Measurements from ENCODE around the gene SPATA45. TPM values are rescaled to one million over a fixed set of nuclear protein-coding genes. Genes with fewer than 3 reads are reported as not detected.

Gene SPATA45
- total RNA-seq, 4 donors from 2014 or later, result not detected

GRCh38 chr1:212792396-212792908, 55.0 kb downstream of the SPATA45 start:
- peak overlapping the region; percentile 87 for H3K4me3 ChIP-seq
- peak overlapping the region; percentile 86 for H3K27ac ChIP-seq
- no peaks in the 10 kb centered on the region for H3K27me3 ChIP-seq
- no peaks in the 10 kb centered on the region for H3K9me3 ChIP-seq
- DNase-seq (ENCODE audit: low spot score in 2 of 2), result no peak
- no peak for TF ChIP-seq EP300 (IDR thresholded peaks at IDR 0.05)
- no peak for TF ChIP-seq POLR2AphosphoS5 (IDR thresholded peaks at IDR 0.05)
- TF ChIP-seq CTCF (IDR thresholded peaks at IDR 0.05), result no peak
- TF ChIP-seq POLR2A (IDR thresholded peaks at IDR 0.05), result no peak
- peaks cover 8% of the 10 kb centered on the region for H3K36me3 ChIP-seq
- H3K4me1 ChIP-seq, result peaks cover 32% of the 10 kb centered on the region
- 19% methylated on average over 16 of the region's 16 CpGs for WGBS

GRCh38 chr1:212791676-212792395, 55.6 kb downstream of the SPATA45 start, which contains the start of the genes NSL1 and TATDN3:
Gene NSL1, minus strand, starts transcription at chr1:212791777. Its CDS starts 14 bp downstream, at chr1:212791763.
Gene TATDN3, plus strand, starts transcription at chr1:212791894. Its CDS starts 28 bp downstream, at chr1:212791922.
- Histone ChIP-seq H3K9me3 (no peaks in the 10 kb centered on the region), H3K27ac (peak within 1 kb of the TSS; percentile 86), H3K4me3 (peak within 1 kb of the TSS; percentile 87), H3K27me3 (no peaks in the 10 kb centered on the region), H3K36me3 (peaks cover 4% of the 10 kb centered on the region), H3K4me1 (peaks cover 32% of the 10 kb centered on the region)
- 1% methylated on average over 46 of the region's 46 CpGs for WGBS
- TF ChIP-seq EP300 (IDR thresholded peaks at IDR 0.05) (peak; percentile 5), POLR2A (IDR thresholded peaks at IDR 0.05) (peak in 1 of 2 donors; percentile 71), POLR2AphosphoS5 (IDR thresholded peaks at IDR 0.05) (peak in 2 of 3 donors; percentile 41 to 98), CTCF (IDR thresholded peaks at IDR 0.05) (no peak)
- peak; percentile 93 to 94 for DNase-seq (ENCODE audit: low spot score in 2 of 2)

GRCh38 chr1:212791261-212791675, 56.2 kb downstream of the SPATA45 start:
- peak overlapping the region; percentile 87 for H3K4me3 ChIP-seq
- H3K27ac ChIP-seq, result peak overlapping the region; percentile 86
- H3K36me3 ChIP-seq, result peaks cover 6% of the 10 kb centered on the region
- no peak for DNase-seq (ENCODE audit: low spot score in 2 of 2)
- WGBS, result 0% methylated on average over 22 of the region's 22 CpGs
- no peaks in the 10 kb centered on the region for H3K27me3 ChIP-seq
- TF ChIP-seq EP300 (IDR thresholded peaks at IDR 0.05), result no peak
- H3K4me1 ChIP-seq, result peaks cover 32% of the 10 kb centered on the region
- no peaks in the 10 kb centered on the region for H3K9me3 ChIP-seq

GRCh38 chr1:212785871-212786270, 61.6 kb downstream of the SPATA45 start:
- WGBS, result 95% methylated on average over 1 of the region's 1 CpG
- H3K4me1 ChIP-seq, result peaks cover 16% of the 10 kb centered on the region
- no peak overlapping the region for H3K27ac ChIP-seq
- no peaks in the 10 kb centered on the region for H3K9me3 ChIP-seq
- H3K4me3 ChIP-seq, result no peak overlapping the region
- TF ChIP-seq EP300 (IDR thresholded peaks at IDR 0.05) (no peak), POLR2A (IDR thresholded peaks at IDR 0.05) (no peak), POLR2AphosphoS5 (IDR thresholded peaks at IDR 0.05) (no peak), CTCF (IDR thresholded peaks at IDR 0.05) (no peak)
- no peaks in the 10 kb centered on the region for H3K27me3 ChIP-seq
- DNase-seq (ENCODE audit: low spot score in 2 of 2), result no peak
- peaks cover 43% of the 10 kb centered on the region for H3K36me3 ChIP-seq

GRCh38 chr1:212783976-212784375, 63.5 kb downstream of the SPATA45 start:
- TF ChIP-seq EP300 (IDR thresholded peaks at IDR 0.05) (no peak), POLR2AphosphoS5 (IDR thresholded peaks at IDR 0.05) (no peak)
- no peaks in the 10 kb centered on the region for H3K9me3 ChIP-seq
- no peaks in the 10 kb centered on the region for H3K27me3 ChIP-seq
- no peaks in the 10 kb centered on the region for H3K4me1 ChIP-seq
- no peak overlapping the region for H3K4me3 ChIP-seq
- DNase-seq (ENCODE audit: low spot score in 2 of 2), result no peak
- no peak overlapping the region for H3K27ac ChIP-seq
- peaks cover 48% of the 10 kb centered on the region for H3K36me3 ChIP-seq
- WGBS, result 84% methylated on average over 1 of the region's 1 CpG

- Histone ChIP-seq H3K27me3 (no peaks in the 10 kb centered on the region), H3K27ac (no peak overlapping the region), H3K36me3 (peaks cover 53% of the 10 kb centered on the region), H3K4me3 (no peak overlapping the region), H3K4me1 (no peaks in the 10 kb centered on the region), H3K9me3 (no peaks in the 10 kb centered on the region)
- TF ChIP-seq EP300 (IDR thresholded peaks at IDR 0.05) (no peak), CTCF (IDR thresholded peaks at IDR 0.05) (peak; percentile 32 to 39), POLR2AphosphoS5 (IDR thresholded peaks at IDR 0.05) (no peak), POLR2A (IDR thresholded peaks at IDR 0.05) (no peak)
- 90% methylated on average over 3 of the region's 3 CpGs for WGBS
- no peak for DNase-seq (ENCODE audit: low spot score in 2 of 2)
Observed at GRCh38 chr1:212782422-212783154, 64.9 kb downstream of the SPATA45 start.

All from suprapubic skin (tissue), 4 donors.